Measurements from ENCODE around the gene TM9SF4.

Gene TM9SF4

GRCh38 chr20:32213870-32214269, 104.4 kb downstream of the TM9SF4 start:
- no peak for DNase-seq

- no peak for DNase-seq
These were observed 105.6 kb downstream of the TM9SF4 start for GRCh38 chr20:32215147-32215546.

- no peak for DNase-seq
These were observed 106.2 kb downstream of the TM9SF4 start for GRCh38 chr20:32215729-32216128.

- no peak for DNase-seq
These were observed 106.9 kb downstream of the TM9SF4 start for GRCh38 chr20:32216179-32217142.

Measured in NCI-H510A (cell line).